CD14-positive monocyte (primary cell): Measurements from ENCODE around the gene CNTRL. TPM values are rescaled to one million over a fixed set of nuclear protein-coding genes. Genes with fewer than 3 reads are reported as not detected.

Experiments used
- DNase-seq, 3 donors: peaks; one replicate each; pipeline ENCODE4 v3.0.0-alpha.2; 2011 to 2022
- H2AFZ ChIP-seq: 2 replicates; pipeline ENCODE4 v1.6.0; 2012; ENCODE audit warnings: mild to moderate bottlenecking, low read depth, low read length, inconsistent platforms; ENCODE audit not compliant: insufficient read depth, poor library complexity, severe bottlenecking
- H3K27ac ChIP-seq, 2 donors: 1 replicate in 1 of 2; 2 replicates in 1 of 2; pipeline ENCODE4 v1.5.1; 2012 to 2013; ENCODE audit warnings: low read length in 2 of 2, control low read depth in 1 of 2, inconsistent platforms in 1 of 2, low read depth in 1 of 2, mild to moderate bottlenecking in 1 of 2
- H3K27me3 ChIP-seq, 2 donors: one replicate each; pipeline versions ENCODE4 v1.6.0 to v1.6.1; 2011 to 2013; ENCODE audit warnings: low read length in 2 of 2; ENCODE audit not compliant: control insufficient read depth in 2 of 2, insufficient read depth in 2 of 2
- H3K36me3 ChIP-seq, 2 donors: replicated peaks in 1 of 2; 1 replicate in 1 of 2; 2 replicates in 1 of 2; pipeline versions ENCODE4 v1.5.1 to v1.6.1; 2012 to 2013; ENCODE audit warnings: low read length in 2 of 2, control low read depth in 1 of 2, inconsistent platforms in 1 of 2, mild to moderate bottlenecking in 1 of 2; ENCODE audit not compliant: insufficient read depth in 2 of 2, control insufficient read depth in 1 of 2
- H3K4me1 ChIP-seq, 2 donors: 1 replicate in 1 of 2; 2 replicates in 1 of 2; pipeline versions ENCODE4 v1.5.1 to v1.6.1; 2012 to 2013; ENCODE audit warnings: low read length in 2 of 2, control low read depth in 1 of 2, inconsistent platforms in 1 of 2, mild to moderate bottlenecking in 1 of 2, moderate library complexity in 1 of 2; ENCODE audit not compliant: insufficient read depth in 2 of 2, control insufficient read depth in 1 of 2
- H3K4me2 ChIP-seq: replicated peaks from 2 replicates; pipeline ENCODE3; 2012; ENCODE audit warnings: low read length, moderate library complexity, mild to moderate bottlenecking; ENCODE audit not compliant: poor library complexity, severe bottlenecking; ENCODE audit errors: extremely low read depth
- H3K4me3 ChIP-seq, 3 experiments: fragments of 200-600 bp in 1 of 3; sonication (generic) in 1 of 3; replicated peaks in 1 of 3; 1 replicate in 2 of 3; 2 replicates in 1 of 3; pipeline ENCODE4 v1.5.1; 2011 to 2013; ENCODE audit warnings: low read length in 3 of 3, mild to moderate bottlenecking in 3 of 3, control low read depth in 2 of 3, low read depth in 2 of 3, inconsistent platforms in 1 of 3, moderate library complexity in 1 of 3
- H3K79me2 ChIP-seq: 2 replicates; pipeline ENCODE4 v1.6.0; 2012; ENCODE audit warnings: mild to moderate bottlenecking, control low read depth, inconsistent platforms, low read length, moderate library complexity; ENCODE audit not compliant: insufficient read depth
- H3K9ac ChIP-seq: 2 replicates; pipeline ENCODE4 v1.6.0; 2017; ENCODE audit warnings: low read length, mild to moderate bottlenecking; ENCODE audit not compliant: insufficient read depth, poor library complexity, severe bottlenecking
- H3K9me3 ChIP-seq, 2 donors: replicated peaks in 1 of 2; 1 replicate in 1 of 2; 2 replicates in 1 of 2; pipeline versions ENCODE4 v1.5.1 to v1.6.1; 2012 to 2013; ENCODE audit warnings: low read length in 2 of 2, control low read depth in 1 of 2; ENCODE audit not compliant: control insufficient read depth in 1 of 2, insufficient read depth in 1 of 2
- H4K20me1 ChIP-seq: 2 replicates; pipeline ENCODE4 v1.6.0; 2012; ENCODE audit warnings: mild to moderate bottlenecking, low read length, control low read depth, moderate library complexity; ENCODE audit not compliant: insufficient read depth
- H3K27ac Mint-ChIP-seq, 7 donors: one replicate each; pipeline ENCODE4 v1.8.0; 2020; ENCODE audit warnings: mild to moderate bottlenecking in 7 of 7, mixed read lengths in 7 of 7, moderate library complexity in 6 of 7, inconsistent platforms in 2 of 7
- H3K27me3 Mint-ChIP-seq, 3 donors: one replicate each; pipeline ENCODE4 v1.8.0; 2021 to 2022; ENCODE audit warnings: low read depth in 3 of 3, mild to moderate bottlenecking in 3 of 3, mixed read lengths in 3 of 3, moderate library complexity in 3 of 3, inconsistent platforms in 1 of 3
- H3K36me3 Mint-ChIP-seq, 2 donors: one replicate each; pipeline ENCODE4 v1.8.0; 2020; ENCODE audit warnings: mixed read lengths in 2 of 2, inconsistent platforms in 1 of 2, mild to moderate bottlenecking in 1 of 2
- H3K4me1 Mint-ChIP-seq: one replicate; pipeline ENCODE4 v1.8.0; 2020; ENCODE audit warnings: mild to moderate bottlenecking, mixed read lengths
- H3K4me3 Mint-ChIP-seq, 2 donors: one replicate each; pipeline ENCODE4 v1.8.0; 2020; ENCODE audit warnings: mild to moderate bottlenecking in 2 of 2, mixed read lengths in 2 of 2, moderate library complexity in 1 of 2
- H3K9me3 Mint-ChIP-seq, 7 donors: one replicate each; pipeline ENCODE4 v1.8.0; 2020 to 2022; ENCODE audit warnings: mixed read lengths in 7 of 7, mild to moderate bottlenecking in 6 of 7, moderate library complexity in 6 of 7, inconsistent platforms in 2 of 7
- WGBS: methylation state at CpG from one replicate; pipeline ENCODE4 v1.1.5; 2013; ENCODE audit warnings: missing lambda C conversion rate; ENCODE audit not compliant: insufficient coverage; 5-methylcytosine and 5-hydroxymethylcytosine counted together
- intact Hi-C, 2 donors: fragments of 100-400 bp; cut with micrococcal nuclease; formaldehyde crosslinking; loops; one replicate each; pipeline versions ENCODE4 v1.15.0 to v1.15.1; 2023
- polyA plus RNA-seq, 3 donors: library from polyadenylated mRNA; depleted of rRNA in 1 of 3; unstranded in 2 of 3; stranded (reverse) in 1 of 3; fragments of 300-500 nt in 2 of 3; fragments of >200 nt in 1 of 3; fragmentation: Illumina TruSeq in 2 of 3; gene quantifications; 1 replicate in 2 of 3; 2 replicates in 1 of 3; pipeline ENCODE4 v1.2.3, GENCODE V29; 2012 to 2021
- TF ChIP-seq, protein P1 (sequence below): fragments of 200-600 bp; IDR thresholded peaks from one replicate; pipeline ENCODE4 v1.8.0; 2022; ENCODE audit warnings: antibody characterized with exemption, mild to moderate bottlenecking

CNTRL gene
- polyA plus RNA-seq, 3 donors, result 3.9 to 26.8 (median 4.8) TPM

DNA sequence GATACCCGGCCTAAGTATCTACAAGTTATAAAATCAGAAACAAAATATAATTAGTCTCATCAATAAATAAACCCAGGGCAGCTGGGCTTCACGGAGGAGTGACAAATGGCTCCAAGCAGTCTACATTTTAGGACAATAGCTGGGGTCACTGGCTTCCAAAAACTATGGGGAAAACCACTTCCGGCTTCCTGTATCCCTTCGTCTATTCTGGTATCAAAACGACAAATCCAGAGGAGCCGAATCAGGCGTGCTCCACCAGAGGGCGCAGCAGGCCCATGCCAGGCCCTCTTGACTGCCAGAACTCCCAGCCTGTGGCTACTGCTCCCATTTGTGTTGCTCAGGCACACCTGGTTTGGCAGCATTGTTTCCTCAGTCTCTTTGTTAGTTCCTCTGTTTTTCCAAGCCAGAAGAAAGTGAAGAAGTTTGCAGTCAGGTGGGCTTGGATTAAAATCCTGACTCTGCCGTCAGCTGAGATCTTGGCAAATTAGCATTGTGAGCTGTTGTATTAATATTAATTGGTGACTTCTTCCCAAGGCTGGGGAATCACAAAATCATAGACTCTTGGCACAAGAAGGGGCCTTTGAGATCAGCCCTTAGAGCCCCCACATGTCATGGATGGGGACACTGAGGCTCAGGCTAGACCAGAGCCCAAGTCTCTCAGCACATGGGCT lies 138.5 kb downstream of the CNTRL start:
- Histone ChIP-seq H3K27me3 (no peaks in the 10 kb centered on the region), H3K9ac (no peak overlapping the region), H3K9me3 (no peaks in the 10 kb centered on the region), H3K4me2 (no peak overlapping the region), H3K4me3 (no peak overlapping the region), H2AFZ (no peak overlapping the region), H3K36me3 (peaks cover 0 to 4% of the 10 kb centered on the region in 2 donors), H3K4me1 (peaks cover 24 to 27% of the 10 kb centered on the region in 2 donors), H3K79me2 (no peaks in the 10 kb centered on the region), H4K20me1 (no peaks in the 10 kb centered on the region), H3K27ac (no peak overlapping the region)
- peak; percentile 67 to 89 (median 83) for DNase-seq
- Mint-ChIP-seq H3K36me3 (peaks cover 3 to 10% of the 10 kb centered on the region in 2 donors), H3K9me3 (peaks cover 0 to 3% (median 2%) of the 10 kb centered on the region in 7 donors), H3K27ac (peak overlapping the region in 4 of 7 donors; percentile 19 to 71 (median 32)), H3K27me3 (peaks cover 0 to 4% (median 0%) of the 10 kb centered on the region in 3 donors), H3K4me1 (peaks cover 26% of the 10 kb centered on the region), H3K4me3 (no peak overlapping the region)
- intact Hi-C loops, result loop anchor here (5.0 to 10.0 kb wide), 3 partner anchors 52 to 189 kb away; partner anchors contain the start of gene GSN (in 1 of the 2)
- WGBS, result 2% methylated on average over 7 of the region's 9 CpGs
- TF ChIP-seq, protein P1, sequence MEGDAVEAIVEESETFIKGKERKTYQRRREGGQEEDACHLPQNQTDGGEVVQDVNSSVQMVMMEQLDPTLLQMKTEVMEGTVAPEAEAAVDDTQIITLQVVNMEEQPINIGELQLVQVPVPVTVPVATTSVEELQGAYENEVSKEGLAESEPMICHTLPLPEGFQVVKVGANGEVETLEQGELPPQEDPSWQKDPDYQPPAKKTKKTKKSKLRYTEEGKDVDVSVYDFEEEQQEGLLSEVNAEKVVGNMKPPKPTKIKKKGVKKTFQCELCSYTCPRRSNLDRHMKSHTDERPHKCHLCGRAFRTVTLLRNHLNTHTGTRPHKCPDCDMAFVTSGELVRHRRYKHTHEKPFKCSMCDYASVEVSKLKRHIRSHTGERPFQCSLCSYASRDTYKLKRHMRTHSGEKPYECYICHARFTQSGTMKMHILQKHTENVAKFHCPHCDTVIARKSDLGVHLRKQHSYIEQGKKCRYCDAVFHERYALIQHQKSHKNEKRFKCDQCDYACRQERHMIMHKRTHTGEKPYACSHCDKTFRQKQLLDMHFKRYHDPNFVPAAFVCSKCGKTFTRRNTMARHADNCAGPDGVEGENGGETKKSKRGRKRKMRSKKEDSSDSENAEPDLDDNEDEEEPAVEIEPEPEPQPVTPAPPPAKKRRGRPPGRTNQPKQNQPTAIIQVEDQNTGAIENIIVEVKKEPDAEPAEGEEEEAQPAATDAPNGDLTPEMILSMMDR, result peak; percentile 97

DNA sequence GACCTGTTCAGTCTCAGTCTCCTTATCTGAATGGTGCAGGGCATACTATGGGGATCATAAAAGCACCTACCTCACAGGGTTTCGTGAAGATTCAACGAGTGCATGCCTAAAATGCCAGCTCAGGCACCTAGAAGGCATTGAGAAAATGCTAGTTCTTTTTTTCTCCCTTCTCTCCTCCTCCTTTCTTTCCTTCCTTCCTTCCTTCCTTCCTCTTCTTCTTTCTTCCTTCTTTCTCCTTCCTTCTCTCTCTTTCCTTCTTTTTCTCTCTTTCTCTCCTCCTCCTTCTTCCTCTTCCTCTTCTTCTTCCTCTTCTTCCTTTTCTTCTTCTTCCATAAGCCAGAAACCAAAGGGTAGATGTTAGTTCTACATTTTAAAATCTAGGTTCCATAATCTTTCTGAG lies 139.2 kb downstream of the CNTRL start:
- peak overlapping the region in 1 of 2 donors; percentile 11 for H3K27ac ChIP-seq
- peaks cover 21 to 24% of the 10 kb centered on the region in 2 donors for H3K4me1 ChIP-seq
- H3K27me3 ChIP-seq, result no peaks in the 10 kb centered on the region
- Mint-ChIP-seq H3K4me1 (peaks cover 23% of the 10 kb centered on the region), H3K4me3 (no peak overlapping the region), H3K36me3 (peaks cover 4 to 10% of the 10 kb centered on the region in 2 donors), H3K27ac (peak overlapping the region in 3 of 7 donors; percentile 16 to 68 (median 51)), H3K27me3 (peaks cover 0 to 4% (median 0%) of the 10 kb centered on the region in 3 donors), H3K9me3 (peaks cover 0 to 3% (median 2%) of the 10 kb centered on the region in 7 donors)
- WGBS, result 89% methylated on average over 2 of the region's 2 CpGs
- H3K9me3 ChIP-seq, result no peaks in the 10 kb centered on the region
- H3K79me2 ChIP-seq, result no peaks in the 10 kb centered on the region
- DNase-seq, result no peak
- H3K4me2 ChIP-seq, result no peak overlapping the region
- no peaks in the 10 kb centered on the region for H4K20me1 ChIP-seq
- TF ChIP-seq, protein P1, result no peak
- H3K4me3 ChIP-seq, result no peak overlapping the region
- H3K9ac ChIP-seq, result no peak overlapping the region
- peaks cover 0 to 4% of the 10 kb centered on the region in 2 donors for H3K36me3 ChIP-seq
- intact Hi-C loops, result loop anchor here (5.0 to 10.0 kb wide), 3 partner anchors 51 to 188 kb away; partner anchors contain the start of gene GSN (in 1 of the 2)
- H2AFZ ChIP-seq, result no peak overlapping the region
